Bronchial epithelial cell (primary cell): Measurements from ENCODE around the gene TFR2. TPM values are rescaled to one million over a fixed set of nuclear protein-coding genes. Genes with fewer than 3 reads are reported as not detected.
A peak's percentile ranks its signal among the peaks of the same experiment; 100 is the strongest.

Source experiments
- DNase-seq: peaks from one replicate; pipeline ENCODE4 v3.0.0-alpha.2; 2010; ENCODE audit warnings: low read depth
- FAIRE-seq: peaks from 2 replicates; lab custom pipeline; 2011; peaks lifted over from hg19 to GRCh38; lab: Jason Lieb, UNC
- H3K27me3 ChIP-seq: 2 replicates; pipeline ENCODE4 v1.5.1; 2011; ENCODE audit warnings: low read length; ENCODE audit not compliant: control insufficient read depth, insufficient read depth
- H3K36me3 ChIP-seq: 2 replicates; pipeline ENCODE4 v1.5.1; 2011; ENCODE audit warnings: low read length; ENCODE audit not compliant: control insufficient read depth, insufficient read depth
- H3K4me3 ChIP-seq: 2 replicates; pipeline ENCODE4 v1.5.1; 2011; ENCODE audit warnings: mild to moderate bottlenecking, low read depth, low read length, control low read depth
- total RNA-seq: library from RNA; depleted of rRNA; stranded (reverse); fragments of >200 nt; gene quantifications from 2 replicates; pipeline ENCODE4 v1.2.1, GENCODE V29; 2014
- TF ChIP-seq, protein P1 (sequence below): IDR thresholded peaks from 2 replicates; pipeline ENCODE4 v1.5.1; 2011; ENCODE audit warnings: mild to moderate bottlenecking, moderate library complexity, low read length, control low read depth, inconsistent platforms; ENCODE audit not compliant: insufficient read depth, severe bottlenecking

TFR2 gene
- total RNA-seq, 1 donor from 2014 or later = not detected

DNA sequence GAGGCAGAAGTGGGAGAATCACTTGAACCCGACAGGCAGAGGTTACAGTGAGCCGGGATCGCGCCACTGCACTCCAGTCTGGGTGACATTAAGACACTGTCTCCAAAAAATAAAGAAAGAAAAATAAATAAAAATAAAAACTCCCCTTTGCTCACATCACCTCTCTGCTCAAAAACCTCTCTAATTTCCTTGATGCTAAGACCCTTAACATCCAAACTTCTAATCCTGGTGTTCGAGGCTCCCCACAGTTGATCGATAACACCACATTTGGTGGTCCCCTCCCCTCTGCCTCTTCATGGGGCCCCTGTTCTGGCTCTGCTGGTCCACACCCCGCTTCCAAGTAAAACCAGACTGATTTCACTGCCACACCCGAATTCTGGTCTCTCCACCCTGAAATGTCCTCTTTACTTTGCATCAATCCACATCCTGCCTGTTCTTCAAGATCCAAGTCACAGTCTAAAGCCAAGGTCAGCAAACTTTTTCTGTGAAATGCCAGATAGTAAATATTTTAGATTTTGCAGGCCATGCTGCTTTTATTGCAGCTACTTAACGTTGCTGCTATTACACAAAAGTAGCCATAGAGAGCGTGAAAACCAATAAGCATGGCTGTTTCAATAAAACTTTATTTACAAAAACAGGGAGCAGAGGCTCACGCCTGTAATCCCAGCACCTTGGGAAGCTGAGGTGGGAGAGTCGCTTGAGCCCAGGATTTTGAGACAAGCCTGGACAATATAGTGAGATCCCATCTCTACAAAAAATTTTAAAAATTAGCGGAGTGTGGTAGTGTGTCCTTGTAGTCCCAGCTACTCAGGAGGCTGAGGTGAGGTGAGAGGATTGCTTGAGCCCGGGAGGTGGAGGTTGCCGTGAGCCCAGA, 17.2 kb downstream of the TFR2 start:
- TF ChIP-seq, protein P1, sequence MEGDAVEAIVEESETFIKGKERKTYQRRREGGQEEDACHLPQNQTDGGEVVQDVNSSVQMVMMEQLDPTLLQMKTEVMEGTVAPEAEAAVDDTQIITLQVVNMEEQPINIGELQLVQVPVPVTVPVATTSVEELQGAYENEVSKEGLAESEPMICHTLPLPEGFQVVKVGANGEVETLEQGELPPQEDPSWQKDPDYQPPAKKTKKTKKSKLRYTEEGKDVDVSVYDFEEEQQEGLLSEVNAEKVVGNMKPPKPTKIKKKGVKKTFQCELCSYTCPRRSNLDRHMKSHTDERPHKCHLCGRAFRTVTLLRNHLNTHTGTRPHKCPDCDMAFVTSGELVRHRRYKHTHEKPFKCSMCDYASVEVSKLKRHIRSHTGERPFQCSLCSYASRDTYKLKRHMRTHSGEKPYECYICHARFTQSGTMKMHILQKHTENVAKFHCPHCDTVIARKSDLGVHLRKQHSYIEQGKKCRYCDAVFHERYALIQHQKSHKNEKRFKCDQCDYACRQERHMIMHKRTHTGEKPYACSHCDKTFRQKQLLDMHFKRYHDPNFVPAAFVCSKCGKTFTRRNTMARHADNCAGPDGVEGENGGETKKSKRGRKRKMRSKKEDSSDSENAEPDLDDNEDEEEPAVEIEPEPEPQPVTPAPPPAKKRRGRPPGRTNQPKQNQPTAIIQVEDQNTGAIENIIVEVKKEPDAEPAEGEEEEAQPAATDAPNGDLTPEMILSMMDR = no peak
- no peaks in the 10 kb centered on the region for H3K27me3 ChIP-seq
- H3K36me3 ChIP-seq = no peaks in the 10 kb centered on the region
- FAIRE-seq (no peak), DNase-seq (no peak)
- no peak overlapping the region for H3K4me3 ChIP-seq

DNA sequence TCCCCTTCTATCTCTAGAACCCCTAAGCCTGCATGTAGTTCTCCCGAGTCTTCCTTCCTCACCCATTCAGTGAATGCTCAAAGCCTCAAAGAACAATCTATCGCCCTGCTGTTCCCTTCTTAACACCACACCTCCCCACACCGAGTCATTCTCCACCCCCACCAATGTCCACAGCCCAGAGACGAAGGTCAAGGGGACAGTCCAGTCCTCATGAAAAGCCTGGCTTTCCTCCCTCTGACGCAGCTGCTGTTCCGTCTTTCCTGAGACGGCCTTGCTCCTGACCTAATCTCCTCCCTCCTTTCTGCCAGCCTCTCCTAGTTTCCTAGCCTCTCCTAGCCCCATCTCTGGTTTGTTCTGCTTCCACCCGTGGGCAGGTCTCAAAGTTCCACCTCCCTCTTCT, 19.8 kb downstream of the TFR2 start:
- peak; percentile 18 for FAIRE-seq
- Histone ChIP-seq H3K27me3 (no peaks in the 10 kb centered on the region), H3K4me3 (no peak overlapping the region), H3K36me3 (no peaks in the 10 kb centered on the region)
- TF ChIP-seq, protein P1 = no peak
- no peak for DNase-seq

DNA sequence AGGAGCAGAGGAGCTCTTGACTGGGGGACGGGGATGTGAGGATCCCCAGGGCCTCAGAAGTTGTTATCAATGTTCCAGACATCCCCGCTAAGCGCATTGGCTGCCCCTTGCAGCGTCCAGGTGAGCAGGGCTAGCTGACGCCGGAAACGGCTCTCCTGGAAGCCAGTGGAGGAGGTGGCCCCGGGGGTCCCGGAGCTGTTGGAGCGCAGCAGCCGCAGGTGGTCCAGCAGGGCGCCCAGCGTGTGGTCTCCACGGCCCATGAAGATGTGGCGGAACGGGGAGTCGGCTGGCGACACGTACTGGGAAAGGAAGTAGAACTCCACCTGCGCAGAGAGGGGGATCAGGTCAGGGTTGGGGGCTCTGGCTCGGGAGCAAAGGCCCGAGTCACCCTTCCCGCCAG, 20.5 kb downstream of the TFR2 start:
- FAIRE-seq (no peak), DNase-seq (no peak)
- TF ChIP-seq, protein P1 = no peak
- H3K36me3 ChIP-seq = no peaks in the 10 kb centered on the region
- H3K27me3 ChIP-seq = no peaks in the 10 kb centered on the region
- H3K4me3 ChIP-seq = no peak overlapping the region

DNA sequence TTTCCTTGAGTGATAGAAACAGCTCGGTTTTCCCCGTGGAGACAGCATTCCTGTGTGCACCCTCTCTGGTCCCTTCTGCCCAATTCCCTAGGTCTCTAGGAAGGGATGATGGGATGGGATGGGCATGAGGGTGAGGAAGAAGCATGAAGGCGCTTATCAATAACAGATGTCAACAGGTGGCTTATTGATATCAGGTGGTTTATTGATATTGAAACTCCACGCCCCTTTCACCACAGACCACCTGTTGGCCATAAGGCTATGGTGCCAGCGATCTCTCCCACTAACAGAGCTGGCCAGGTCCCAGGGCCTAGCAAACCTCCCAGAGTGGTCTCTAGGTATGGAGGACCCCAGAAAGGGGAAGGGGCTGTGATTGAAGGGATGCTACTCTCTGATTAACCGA, 21.1 kb downstream of the TFR2 start:
- Histone ChIP-seq H3K4me3 (no peak overlapping the region), H3K27me3 (no peaks in the 10 kb centered on the region), H3K36me3 (no peaks in the 10 kb centered on the region)
- TF ChIP-seq, protein P1 = no peak
- DNase-seq (no peak), FAIRE-seq (peak; percentile 36)

DNA sequence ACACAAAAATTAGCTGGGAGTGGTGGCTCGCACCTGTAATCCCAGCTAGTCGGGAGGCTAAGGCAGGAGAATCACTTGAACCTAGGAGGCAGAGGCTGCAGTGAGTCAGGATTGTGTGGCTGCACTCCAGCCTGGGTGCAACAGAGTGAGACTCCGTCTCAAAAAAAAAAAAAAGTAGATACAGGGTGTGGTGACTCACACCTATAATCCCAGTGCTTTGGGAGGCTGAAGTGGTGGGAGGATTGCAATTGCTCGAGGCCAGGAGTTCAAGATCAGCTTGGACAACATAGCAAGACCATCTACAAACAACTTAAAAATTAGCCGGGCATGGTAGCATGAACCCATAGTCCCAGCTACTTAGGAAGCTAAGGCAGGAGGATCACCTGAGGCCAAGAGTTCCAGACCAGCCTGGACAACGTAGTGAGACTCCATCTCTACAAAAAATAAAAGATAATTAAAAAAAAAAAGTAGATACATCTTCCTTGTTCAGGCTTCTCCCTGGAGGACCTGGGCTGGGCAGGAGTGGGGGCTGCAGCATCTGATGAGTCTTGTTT, 27.0 kb downstream of the TFR2 start:
- DNase-seq (no peak), FAIRE-seq (no peak)

More for the DNA sequence above, 27.0 kb downstream of the TFR2 start:
- H3K4me3 ChIP-seq = no peak overlapping the region
- H3K36me3 ChIP-seq = peaks cover 1% of the 10 kb centered on the region
- no peaks in the 10 kb centered on the region for H3K27me3 ChIP-seq
- TF ChIP-seq, protein P1 = no peak
